Measurements from ENCODE around the gene DACH1. TPM values are rescaled to one million over a fixed set of nuclear protein-coding genes. Genes with fewer than 3 reads are reported as not detected.

The DACH1 gene
- total and polyA plus RNA-seq, 2 donors (not counting 1 experiment from before 2014, with no cell fraction given): 0.02 to 0.33 TPM

- Histone ChIP-seq H2AFZ (ENCODE audit: low read length) (no peak overlapping the region), H3K9me3 (ENCODE audit: control insufficient read depth, insufficient read depth, low read depth, low read length) (no peaks in the 10 kb centered on the region), H3K4me2 (ENCODE audit: extremely low read depth, insufficient read depth, low read length) (no peak overlapping the region), H3K4me3 (replicated peaks in 1 of 4; ENCODE audit: control extremely low read depth in 1 of 4, insufficient read depth in 1 of 4, low read depth in 3 of 4, low read length in 4 of 4) (no peak overlapping the region), H3K36me3 (ENCODE audit: control insufficient read depth, insufficient read depth, low read length) (no peaks in the 10 kb centered on the region), H4K20me1 (ENCODE audit: control insufficient read depth, extremely low read depth, insufficient read depth, low read length) (no peaks in the 10 kb centered on the region), H3K9ac (ENCODE audit: insufficient read depth, low read length) (no peak overlapping the region), H3K27me3 (ENCODE audit: control insufficient read depth, insufficient read depth, low read length) (no peaks in the 10 kb centered on the region), H3K4me1 (ENCODE audit: control insufficient read depth, extremely low read depth, insufficient read depth, low read length) (no peaks in the 10 kb centered on the region), H3K27ac (ENCODE audit: insufficient read depth, low read length) (no peak overlapping the region), H3K79me2 (ENCODE audit: control insufficient read depth, insufficient read depth, low read length) (no peaks in the 10 kb centered on the region)
- no peak for DNase-seq (ENCODE audit: low read depth in 2 of 2)
- TF ChIP-seq CTCF (conservative IDR thresholded peaks at IDR 0.05 in 1 of 2, IDR thresholded peaks at IDR 0.05 in 1 of 2; ENCODE audit: low read depth in 1 of 2, low read length in 2 of 2) (no peak), EZH2 (IDR thresholded peaks at IDR 0.05; ENCODE audit: low read length, missing control alignments) (no peak)
Observed at GRCh38 chr13:71768881-71769280, 98.1 kb downstream of the DACH1 start.

- DNase-seq (ENCODE audit: low read depth in 2 of 2): peak in 1 of 2 donors; percentile 47
- H4K20me1 ChIP-seq (ENCODE audit: control insufficient read depth, extremely low read depth, insufficient read depth, low read length): no peaks in the 10 kb centered on the region
- H3K27ac ChIP-seq (ENCODE audit: insufficient read depth, low read length): no peak overlapping the region
- H3K9ac ChIP-seq (ENCODE audit: insufficient read depth, low read length): no peak overlapping the region
- no peaks in the 10 kb centered on the region for H3K27me3 ChIP-seq (ENCODE audit: control insufficient read depth, insufficient read depth, low read length)
- H2AFZ ChIP-seq (ENCODE audit: low read length): no peak overlapping the region
- no peaks in the 10 kb centered on the region for H3K4me1 ChIP-seq (ENCODE audit: control insufficient read depth, extremely low read depth, insufficient read depth, low read length)
- no peaks in the 10 kb centered on the region for H3K79me2 ChIP-seq (ENCODE audit: control insufficient read depth, insufficient read depth, low read length)
- no peaks in the 10 kb centered on the region for H3K36me3 ChIP-seq (ENCODE audit: control insufficient read depth, insufficient read depth, low read length)
- no peak for TF ChIP-seq EZH2 (IDR thresholded peaks at IDR 0.05; ENCODE audit: low read length, missing control alignments)
- no peak for TF ChIP-seq CTCF (conservative IDR thresholded peaks at IDR 0.05 in 1 of 2, IDR thresholded peaks at IDR 0.05 in 1 of 2; ENCODE audit: low read depth in 1 of 2, low read length in 2 of 2)
- H3K4me2 ChIP-seq (ENCODE audit: extremely low read depth, insufficient read depth, low read length): no peak overlapping the region
- no peak overlapping the region for H3K4me3 ChIP-seq (replicated peaks in 1 of 4; ENCODE audit: control extremely low read depth in 1 of 4, insufficient read depth in 1 of 4, low read depth in 3 of 4, low read length in 4 of 4)
- H3K9me3 ChIP-seq (ENCODE audit: control insufficient read depth, insufficient read depth, low read depth, low read length): no peaks in the 10 kb centered on the region
Observed at GRCh38 chr13:71759651-71760511, 107.1 kb downstream of the DACH1 start.

GRCh38 chr13:71758828-71759227, 108.2 kb downstream of the DACH1 start:
- Histone ChIP-seq H2AFZ (ENCODE audit: low read length) (no peak overlapping the region), H3K4me1 (ENCODE audit: control insufficient read depth, extremely low read depth, insufficient read depth, low read length) (no peaks in the 10 kb centered on the region), H4K20me1 (ENCODE audit: control insufficient read depth, extremely low read depth, insufficient read depth, low read length) (no peaks in the 10 kb centered on the region), H3K4me2 (ENCODE audit: extremely low read depth, insufficient read depth, low read length) (no peak overlapping the region), H3K27ac (ENCODE audit: insufficient read depth, low read length) (no peak overlapping the region), H3K9ac (ENCODE audit: insufficient read depth, low read length) (no peak overlapping the region), H3K27me3 (ENCODE audit: control insufficient read depth, insufficient read depth, low read length) (no peaks in the 10 kb centered on the region), H3K36me3 (ENCODE audit: control insufficient read depth, insufficient read depth, low read length) (no peaks in the 10 kb centered on the region), H3K79me2 (ENCODE audit: control insufficient read depth, insufficient read depth, low read length) (no peaks in the 10 kb centered on the region), H3K4me3 (replicated peaks in 1 of 4; ENCODE audit: control extremely low read depth in 1 of 4, insufficient read depth in 1 of 4, low read depth in 3 of 4, low read length in 4 of 4) (no peak overlapping the region), H3K9me3 (ENCODE audit: control insufficient read depth, insufficient read depth, low read depth, low read length) (no peaks in the 10 kb centered on the region)
- TF ChIP-seq CTCF (conservative IDR thresholded peaks at IDR 0.05 in 1 of 2, IDR thresholded peaks at IDR 0.05 in 1 of 2; ENCODE audit: low read depth in 1 of 2, low read length in 2 of 2) (no peak), EZH2 (IDR thresholded peaks at IDR 0.05; ENCODE audit: low read length, missing control alignments) (no peak)
- peak in 1 of 2 donors; percentile 23 for DNase-seq (ENCODE audit: low read depth in 2 of 2)

All from fibroblast of lung (primary cell).